ENCODE results near the gene NBL1.

The NBL1 gene

GRCh38 chr1:19679691-19680090 is 35.6 kb downstream of the NBL1 start:
- no peak for DNase-seq (ENCODE audit: low read depth)
- H3K4me3 ChIP-seq (ENCODE audit: low read length) = no peak overlapping the region
- TF ChIP-seq, protein P1, sequence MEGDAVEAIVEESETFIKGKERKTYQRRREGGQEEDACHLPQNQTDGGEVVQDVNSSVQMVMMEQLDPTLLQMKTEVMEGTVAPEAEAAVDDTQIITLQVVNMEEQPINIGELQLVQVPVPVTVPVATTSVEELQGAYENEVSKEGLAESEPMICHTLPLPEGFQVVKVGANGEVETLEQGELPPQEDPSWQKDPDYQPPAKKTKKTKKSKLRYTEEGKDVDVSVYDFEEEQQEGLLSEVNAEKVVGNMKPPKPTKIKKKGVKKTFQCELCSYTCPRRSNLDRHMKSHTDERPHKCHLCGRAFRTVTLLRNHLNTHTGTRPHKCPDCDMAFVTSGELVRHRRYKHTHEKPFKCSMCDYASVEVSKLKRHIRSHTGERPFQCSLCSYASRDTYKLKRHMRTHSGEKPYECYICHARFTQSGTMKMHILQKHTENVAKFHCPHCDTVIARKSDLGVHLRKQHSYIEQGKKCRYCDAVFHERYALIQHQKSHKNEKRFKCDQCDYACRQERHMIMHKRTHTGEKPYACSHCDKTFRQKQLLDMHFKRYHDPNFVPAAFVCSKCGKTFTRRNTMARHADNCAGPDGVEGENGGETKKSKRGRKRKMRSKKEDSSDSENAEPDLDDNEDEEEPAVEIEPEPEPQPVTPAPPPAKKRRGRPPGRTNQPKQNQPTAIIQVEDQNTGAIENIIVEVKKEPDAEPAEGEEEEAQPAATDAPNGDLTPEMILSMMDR (conservative IDR thresholded peaks at IDR 0.05; ENCODE audit: low read depth, low read length) = no peak

DNA sequence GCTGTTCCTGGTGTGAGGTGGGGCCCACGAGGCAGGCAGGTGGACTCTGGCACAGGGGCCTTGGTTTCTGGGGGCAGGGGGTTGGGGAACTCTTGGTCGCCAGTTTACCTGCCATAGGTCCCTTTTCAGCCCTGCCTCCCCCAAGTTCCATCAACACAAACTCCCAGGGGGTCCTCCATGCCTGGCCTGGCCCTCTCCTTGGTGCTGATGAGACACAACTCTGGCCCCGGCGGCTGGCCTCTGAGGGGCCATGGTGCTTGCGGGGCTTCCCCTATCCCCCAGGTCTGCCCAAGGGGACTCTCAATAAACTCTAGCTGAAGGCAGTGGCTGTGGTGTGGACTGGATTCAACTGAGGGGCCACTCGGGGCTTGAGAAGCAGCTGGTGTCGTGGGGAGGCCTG is 36.5 kb downstream of the NBL1 start:
- no peak overlapping the region for H3K4me3 ChIP-seq (ENCODE audit: low read length)
- TF ChIP-seq, protein P1 (conservative IDR thresholded peaks at IDR 0.05; ENCODE audit: low read depth, low read length) = no peak
- no peak for DNase-seq (ENCODE audit: low read depth)

- no peak for DNase-seq (ENCODE audit: low read depth)
Observed at GRCh38 chr1:19682257-19682656, 38.1 kb downstream of the NBL1 start.

DNA sequence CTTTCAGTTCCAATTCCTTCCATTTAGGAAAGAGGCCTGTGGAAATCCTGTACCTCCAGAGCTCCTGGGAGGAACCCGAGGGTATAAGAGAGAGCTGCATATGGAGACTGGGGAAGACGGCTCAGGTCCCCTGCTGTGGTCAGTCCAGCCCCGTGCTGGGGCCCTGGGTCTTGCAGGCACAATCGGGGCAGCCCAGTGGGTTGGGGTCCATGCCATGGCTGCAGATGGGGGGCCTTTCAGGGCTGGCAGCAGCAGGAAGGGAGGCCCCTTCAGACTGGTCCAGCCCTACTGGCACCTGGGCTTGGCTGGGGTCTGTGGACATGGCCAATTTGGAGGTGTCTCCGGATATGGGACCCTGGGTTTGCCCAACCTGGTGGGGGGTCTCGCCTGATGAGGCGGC is 38.8 kb downstream of the NBL1 start:
- no peak for DNase-seq (ENCODE audit: low read depth)
- H3K4me3 ChIP-seq (ENCODE audit: low read length) = no peak overlapping the region
- TF ChIP-seq, protein P1 (conservative IDR thresholded peaks at IDR 0.05; ENCODE audit: low read depth, low read length) = no peak

More at GRCh38 chr1:19682257-19682656, 38.1 kb downstream of the NBL1 start:
- TF ChIP-seq, protein P1 (conservative IDR thresholded peaks at IDR 0.05; ENCODE audit: low read depth, low read length) = no peak
- no peak overlapping the region for H3K4me3 ChIP-seq (ENCODE audit: low read length)

DNA sequence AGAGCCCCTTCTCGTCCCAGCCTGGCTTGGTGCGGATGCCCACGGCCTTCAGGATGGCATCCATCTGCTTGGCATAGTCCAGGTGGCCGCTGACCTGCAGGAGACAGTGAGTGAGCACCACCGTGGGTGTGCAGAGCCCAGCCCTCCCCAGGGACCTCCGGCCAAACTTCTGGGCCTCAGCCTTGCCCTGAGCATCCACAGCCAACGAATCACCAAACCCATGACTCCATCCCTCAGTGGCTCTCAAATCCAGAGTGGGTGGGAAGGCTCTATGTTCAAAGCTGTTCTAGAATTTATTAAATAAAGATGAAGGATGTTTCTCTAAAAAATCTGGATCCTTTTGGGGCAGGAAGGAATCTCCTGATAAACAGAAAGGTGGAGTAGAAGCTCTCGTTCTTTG is 39.2 kb downstream of the NBL1 start:
- DNase-seq (ENCODE audit: low read depth) = no peak
- TF ChIP-seq, protein P1 (conservative IDR thresholded peaks at IDR 0.05; ENCODE audit: low read depth, low read length) = no peak
- no peak overlapping the region for H3K4me3 ChIP-seq (ENCODE audit: low read length)

DNA sequence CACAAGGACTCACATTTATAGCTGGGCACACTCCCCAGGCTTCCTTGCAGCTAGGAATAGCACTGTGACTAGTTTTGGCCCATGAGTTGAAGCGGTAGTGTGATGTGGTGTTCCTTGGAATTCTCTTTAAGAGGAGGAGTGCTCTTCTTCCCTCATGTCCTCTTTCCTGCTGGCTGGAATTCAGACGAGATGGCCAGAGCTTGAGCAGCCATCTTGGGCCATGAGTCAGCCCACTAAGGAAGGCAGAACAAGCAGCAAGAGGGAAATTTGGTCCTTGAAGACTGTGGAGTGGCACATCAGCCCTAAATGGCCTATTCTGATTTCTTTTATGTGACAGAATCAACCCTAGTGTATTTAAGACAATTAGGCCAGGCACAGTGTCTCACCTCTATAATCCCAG is 40.6 kb downstream of the NBL1 start:
- TF ChIP-seq, protein P1 (conservative IDR thresholded peaks at IDR 0.05; ENCODE audit: low read depth, low read length) = no peak
- DNase-seq (ENCODE audit: low read depth) = no peak

DNA sequence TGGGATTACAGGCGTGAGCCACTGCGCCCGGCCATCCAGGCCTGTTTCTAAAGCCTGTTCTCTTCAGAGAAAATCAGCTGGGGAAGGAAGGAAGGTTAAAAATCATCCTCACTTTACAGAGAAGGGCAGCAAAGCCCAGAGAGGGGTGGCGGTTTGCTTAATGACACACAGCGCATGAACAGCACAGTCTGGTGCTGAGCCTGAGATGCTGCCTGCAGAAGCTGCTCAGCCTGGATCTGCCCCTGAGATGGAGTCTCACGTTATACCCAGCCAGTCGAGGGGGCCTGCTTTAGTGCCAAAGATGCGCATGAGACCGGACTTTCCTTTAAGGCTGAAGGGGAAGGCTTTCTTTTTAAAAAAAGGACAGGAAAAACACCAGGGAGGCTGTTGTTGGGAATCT is 41.9 kb downstream of the NBL1 start:
- H3K4me3 ChIP-seq (ENCODE audit: low read length) = no peak overlapping the region
- TF ChIP-seq, protein P1 (conservative IDR thresholded peaks at IDR 0.05; ENCODE audit: low read depth, low read length) = no peak
- DNase-seq (ENCODE audit: low read depth) = no peak

More for the DNA sequence above, 40.6 kb downstream of the NBL1 start:
- H3K4me3 ChIP-seq (ENCODE audit: low read length) = no peak overlapping the region
